Liver (tissue), 3 donors: ENCODE data around the gene NCR2.

Experiments
- CTCF ChIP-seq: fragments of 150-350 bp; IDR thresholded peaks from 2 replicates; pipeline ENCODE4 v1.5.1; 2017; ENCODE audit warnings: improper control_type of control experiment, low read depth, low read length; ENCODE audit not compliant: missing input control
- RAD21 ChIP-seq, 2 donors: IDR thresholded peaks; 2 replicates each; pipeline ENCODE4 v1.6.1; 2016; ENCODE audit warnings: antibody characterized with exemption in 2 of 2, mild to moderate bottlenecking in 2 of 2
- REST ChIP-seq: IDR thresholded peaks from 2 replicates; pipeline ENCODE4 v1.6.1; 2016; ENCODE audit warnings: antibody characterized with exemption, mild to moderate bottlenecking
- TF ChIP-seq, protein P1 (sequence below): IDR thresholded peaks from 2 replicates; pipeline ENCODE4 v1.6.1; 2016; ENCODE audit warnings: antibody characterized with exemption
- TF ChIP-seq, protein P2 (sequence below): IDR thresholded peaks from 2 replicates; pipeline ENCODE4 v1.6.1; 2016; ENCODE audit warnings: antibody characterized with exemption
- donor health status: healthy.
- donor health status: healthy.

- TF ChIP-seq, protein P1, sequence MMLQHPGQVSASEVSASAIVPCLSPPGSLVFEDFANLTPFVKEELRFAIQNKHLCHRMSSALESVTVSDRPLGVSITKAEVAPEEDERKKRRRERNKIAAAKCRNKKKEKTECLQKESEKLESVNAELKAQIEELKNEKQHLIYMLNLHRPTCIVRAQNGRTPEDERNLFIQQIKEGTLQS, result no peak
- TF ChIP-seq CTCF, result no peak
- TF ChIP-seq, protein P2, sequence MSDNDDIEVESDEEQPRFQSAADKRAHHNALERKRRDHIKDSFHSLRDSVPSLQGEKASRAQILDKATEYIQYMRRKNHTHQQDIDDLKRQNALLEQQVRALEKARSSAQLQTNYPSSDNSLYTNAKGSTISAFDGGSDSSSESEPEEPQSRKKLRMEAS, result no peak
- no peak for TF ChIP-seq RAD21 (IDR thresholded peaks at IDR 0.05)
- TF ChIP-seq REST, result no peak
Measured at GRCh38 chr6:41358503-41358902, 23.1 kb downstream of the NCR2 start.
